BE2C (cell line): ENCODE measurements around the gene ZNRF1. TPM values are rescaled to one million over a fixed set of nuclear protein-coding genes. Genes with fewer than 3 reads are reported as not detected.

Experiments
- DNase-seq: peaks from one replicate; pipeline ENCODE4 v3.0.0-alpha.2; 2020
- H3K27me3 ChIP-seq: fragments of 250-450 bp; sonication (Bioruptor Pico); 2 replicates; pipeline ENCODE4 v1.5.1; 2020; ENCODE audit warnings: mild to moderate bottlenecking
- H3K36me3 ChIP-seq: fragments of 250-450 bp; sonication (Bioruptor Pico); 2 replicates; pipeline ENCODE4 v1.5.1; 2020; ENCODE audit warnings: mild to moderate bottlenecking
- H3K4me1 ChIP-seq: fragments of 250-450 bp; sonication (Bioruptor Pico); 2 replicates; pipeline ENCODE4 v1.5.1; 2020
- H3K4me3 ChIP-seq: 2 replicates; pipeline ENCODE4 v1.5.1; 2011; ENCODE audit warnings: low read depth, low read length
- H3K9me3 ChIP-seq: fragments of 250-450 bp; sonication (Bioruptor Pico); 2 replicates; pipeline ENCODE4 v1.5.1; 2020
- CTCF ChIP-seq: IDR thresholded peaks from 2 replicates; pipeline ENCODE4 v1.5.1; 2012; ENCODE audit warnings: mild to moderate bottlenecking, low read depth, low read length
- polyA plus RNA-seq: library from polyadenylated mRNA; unstranded; fragments of >200 nt; gene quantifications from one replicate; pipeline ENCODE4 v1.2.1, GENCODE V29; 2012; ENCODE audit warnings: low read depth, missing spikeins; ENCODE audit not compliant: insufficient read length, insufficient read depth

The ZNRF1 gene
- 30.9 TPM for polyA plus RNA-seq

DNA sequence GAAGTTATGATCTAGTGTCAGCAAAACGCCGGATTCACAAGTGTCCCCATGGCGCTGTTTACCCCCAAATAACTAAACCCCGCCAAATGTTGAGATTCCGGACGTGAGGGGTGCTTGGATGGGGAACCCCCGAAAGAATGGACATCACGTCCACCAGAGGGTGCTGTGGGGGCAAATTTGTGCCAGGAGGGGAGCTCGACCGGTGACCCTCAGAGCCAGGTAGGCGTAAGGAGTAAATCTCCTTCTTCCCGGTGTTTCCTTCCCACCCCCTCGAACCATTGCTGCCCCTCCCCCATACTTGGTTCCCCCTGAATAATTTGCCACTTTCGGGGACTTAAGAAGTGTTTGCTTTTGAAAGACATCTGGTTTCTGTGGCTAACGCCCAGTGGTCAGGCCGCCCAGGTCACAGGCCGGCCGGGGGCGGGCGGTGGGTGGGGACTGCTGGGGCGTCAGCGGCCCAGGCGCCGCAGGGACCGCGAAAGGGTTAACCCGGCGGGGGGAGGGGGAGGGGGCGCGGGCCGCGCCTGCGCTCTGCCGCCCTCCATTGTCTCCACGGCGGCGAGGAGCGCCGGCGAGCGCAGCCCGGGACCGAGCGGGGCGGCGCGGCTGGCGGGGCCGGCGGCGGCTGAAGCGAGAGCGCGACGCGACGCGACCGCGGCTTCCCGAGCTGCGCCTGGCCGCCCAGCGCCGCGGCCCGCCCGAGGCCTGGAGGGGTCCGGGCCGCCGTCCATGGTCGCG, at the start of gene ZNRF1:
Gene ZNRF1, plus strand, starts transcription at position 544 of the 738 bp plus-strand sequence. CDS start 648 bp downstream, outside the sequence.
- Histone ChIP-seq H3K27me3 (no peaks in the 10 kb centered on the region), H3K36me3 (peaks cover 3% of the 10 kb centered on the region; the same call in 1 of the 2 replicates), H3K4me1 (peaks cover 7% of the 10 kb centered on the region), H3K9me3 (no peaks in the 10 kb centered on the region), H3K4me3 (peak within 1 kb of the TSS; percentile 79)
- DNase-seq, result peak; percentile 87
- peak; percentile 74 for TF ChIP-seq CTCF

- H3K9me3 ChIP-seq, result no peaks in the 10 kb centered on the region
- no peaks in the 10 kb centered on the region for H3K27me3 ChIP-seq
- TF ChIP-seq CTCF, result no peak
- H3K4me3 ChIP-seq, result no peak overlapping the region
- DNase-seq, result no peak
- peaks cover 5% of the 10 kb centered on the region; the same call in 1 of the 2 replicates for H3K36me3 ChIP-seq
- no peaks in the 10 kb centered on the region for H3K4me1 ChIP-seq
These were observed 49.5 kb upstream of the ZNRF1 start for GRCh38 chr16:74949309-74949708.

- no peaks in the 10 kb centered on the region for H3K9me3 ChIP-seq
- H3K27me3 ChIP-seq, result no peaks in the 10 kb centered on the region
- no peak for DNase-seq
- H3K4me1 ChIP-seq, result no peaks in the 10 kb centered on the region
- TF ChIP-seq CTCF, result no peak
- H3K4me3 ChIP-seq, result no peak overlapping the region
- H3K36me3 ChIP-seq, result peaks cover 5% of the 10 kb centered on the region; the same call in 1 of the 2 replicates
These were observed 48.3 kb upstream of the ZNRF1 start for GRCh38 chr16:74950511-74950910.

DNA sequence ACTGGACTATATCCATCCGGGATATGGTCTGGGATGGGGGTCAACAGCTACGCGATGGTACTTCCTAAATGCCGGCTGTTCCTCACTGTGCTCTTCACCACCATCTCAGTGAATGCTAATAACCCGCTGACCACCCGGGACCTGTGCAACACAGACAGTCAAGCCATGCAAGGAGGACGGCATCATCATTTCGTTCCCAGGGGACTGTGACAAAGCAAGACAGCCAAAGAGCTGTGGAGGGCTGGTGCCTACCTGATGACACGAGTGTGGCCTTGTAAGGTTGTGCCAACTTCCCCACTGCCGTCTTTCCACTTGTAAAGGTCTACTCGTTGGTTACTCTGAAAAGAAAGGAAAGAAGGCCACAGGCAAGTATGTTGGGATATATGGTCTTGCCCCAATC, 47.6 kb upstream of the ZNRF1 start:
- H3K36me3 ChIP-seq, result peaks cover 9% of the 10 kb centered on the region
- no peak for TF ChIP-seq CTCF
- no peaks in the 10 kb centered on the region for H3K4me1 ChIP-seq
- H3K4me3 ChIP-seq, result no peak overlapping the region
- H3K9me3 ChIP-seq, result no peaks in the 10 kb centered on the region
- H3K27me3 ChIP-seq, result no peaks in the 10 kb centered on the region
- no peak for DNase-seq

- Histone ChIP-seq H3K36me3 (peaks cover 10% of the 10 kb centered on the region), H3K27me3 (no peaks in the 10 kb centered on the region), H3K4me3 (no peak overlapping the region), H3K4me1 (no peaks in the 10 kb centered on the region), H3K9me3 (no peaks in the 10 kb centered on the region)
- no peak for TF ChIP-seq CTCF
- no peak for DNase-seq
These were observed 47.1 kb upstream of the ZNRF1 start for GRCh38 chr16:74951681-74952080.

GRCh38 chr16:74954763-74955162, 44.1 kb upstream of the ZNRF1 start:
- Histone ChIP-seq H3K4me1 (no peaks in the 10 kb centered on the region), H3K9me3 (no peaks in the 10 kb centered on the region), H3K4me3 (no peak overlapping the region), H3K36me3 (peaks cover 7% of the 10 kb centered on the region), H3K27me3 (no peaks in the 10 kb centered on the region)
- DNase-seq, result no peak
- TF ChIP-seq CTCF, result no peak
